CD4-positive, alpha-beta T cell treated with Interleukin-4 for 1 hour (primary cell): Measurements from ENCODE around the gene PABPC1L2A.
"Not testable (repeated sequence)": the region's sequence is repeated elsewhere in the genome, so short reads cannot be mapped to it uniquely, and the experiment has no call there.

Experiments used
- DNase-seq, 2 donors: peaks; one replicate each; pipeline ENCODE4 v3.0.0-alpha.2; 2020 to 2022

Gene PABPC1L2A

GRCh38 chrX:73079024-73079562 lies at the start of gene PABPC1L2A:
PABPC1L2A (minus strand) TSS chrX:73079512; CDS start chrX:73079386, 126 bp downstream.
- DNase-seq = not testable (repeated sequence)

GRCh38 chrX:73127700-73128241 lies 48.5 kb upstream of the PABPC1L2A start:
- peak in 1 of 2 donors; percentile 7 for DNase-seq

DNA sequence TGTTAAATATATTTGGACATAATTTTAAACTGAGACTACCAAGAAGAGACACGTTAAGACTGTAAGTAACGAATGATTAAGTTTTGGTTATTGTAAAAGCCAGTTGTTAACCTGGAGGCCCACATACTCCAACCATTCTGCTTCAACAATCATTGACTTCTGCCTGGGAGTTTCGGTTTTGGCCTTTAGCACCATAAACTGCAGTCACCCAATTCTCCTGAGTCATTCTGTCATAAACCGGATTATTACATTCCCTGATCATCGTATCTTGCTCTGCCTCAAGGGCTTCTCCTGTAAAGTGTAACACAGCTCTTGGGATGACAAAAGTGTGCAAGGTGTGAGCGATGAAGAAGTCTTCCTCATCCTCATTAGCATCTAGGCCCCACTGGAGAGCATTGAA lies 46.9 kb upstream of the PABPC1L2A start:
- no peak for DNase-seq

- DNase-seq = not testable (repeated sequence)
Measured at GRCh38 chrX:73099505-73099904, 20.2 kb upstream of the PABPC1L2A start.

GRCh38 chrX:73086766-73087165 lies 7.5 kb upstream of the PABPC1L2A start:
- DNase-seq = not testable (repeated sequence)

DNA sequence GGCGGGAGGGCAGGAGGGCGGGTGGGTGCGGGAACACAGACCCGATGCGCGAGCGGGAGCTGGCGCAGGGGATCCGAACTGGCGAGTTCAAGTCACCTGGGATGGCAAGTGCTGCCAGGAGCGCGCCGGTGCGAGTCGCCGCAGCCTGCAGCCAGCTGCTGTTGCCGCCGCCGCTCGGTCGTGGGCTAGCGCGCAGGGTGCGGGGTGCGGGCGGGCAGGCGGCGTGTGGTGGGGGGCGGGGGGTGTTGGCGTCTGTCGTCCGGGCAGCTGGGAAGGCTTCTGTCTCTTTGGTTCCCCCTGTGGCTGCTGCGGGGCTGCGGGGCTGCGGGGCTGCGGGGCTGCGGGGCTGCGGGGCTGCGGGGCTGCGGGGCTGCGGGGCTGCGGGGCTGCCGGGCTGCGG lies 572 bp upstream of the PABPC1L2A start:
- DNase-seq = not testable (repeated sequence)

DNA sequence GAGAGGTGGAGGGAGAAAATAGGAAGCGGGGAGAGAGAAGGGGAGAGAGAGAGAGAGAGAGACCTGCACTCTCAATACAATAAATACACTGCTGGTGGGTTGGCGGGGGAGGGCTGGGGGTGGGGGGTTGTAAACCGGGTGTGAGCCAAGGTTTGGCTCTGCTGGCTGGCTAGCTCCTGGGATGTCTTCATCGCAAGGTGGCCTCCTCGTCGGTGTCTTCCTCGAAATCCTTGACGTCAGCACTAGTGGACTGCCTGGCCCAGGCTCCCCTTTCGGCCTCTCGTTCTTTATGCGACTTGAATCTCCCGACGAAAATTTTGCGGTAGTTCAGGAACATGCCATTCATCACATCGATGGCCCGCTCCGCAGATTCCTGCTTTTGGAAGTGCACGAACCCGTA lies 715 bp downstream of the PABPC1L2A start:
- not testable (repeated sequence) for DNase-seq

DNA sequence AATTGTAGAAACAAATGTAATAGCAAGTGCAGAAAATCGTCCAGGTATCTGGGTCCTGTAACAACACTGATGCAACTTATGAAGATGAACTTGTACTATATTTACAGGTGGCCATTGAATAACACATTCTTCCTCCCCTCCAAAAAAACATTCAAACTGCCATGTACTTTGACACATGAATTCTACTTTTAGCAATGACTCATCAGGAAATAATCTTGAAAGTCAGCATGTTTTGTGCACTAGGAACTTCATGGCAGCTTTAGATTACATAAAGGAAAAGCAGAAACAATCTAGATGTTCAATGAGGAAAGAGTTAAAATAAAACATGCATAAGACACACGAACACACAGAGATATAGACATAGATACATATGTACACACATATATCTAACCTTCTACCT lies 2.5 kb downstream of the PABPC1L2A start:
- DNase-seq = no peak

DNA sequence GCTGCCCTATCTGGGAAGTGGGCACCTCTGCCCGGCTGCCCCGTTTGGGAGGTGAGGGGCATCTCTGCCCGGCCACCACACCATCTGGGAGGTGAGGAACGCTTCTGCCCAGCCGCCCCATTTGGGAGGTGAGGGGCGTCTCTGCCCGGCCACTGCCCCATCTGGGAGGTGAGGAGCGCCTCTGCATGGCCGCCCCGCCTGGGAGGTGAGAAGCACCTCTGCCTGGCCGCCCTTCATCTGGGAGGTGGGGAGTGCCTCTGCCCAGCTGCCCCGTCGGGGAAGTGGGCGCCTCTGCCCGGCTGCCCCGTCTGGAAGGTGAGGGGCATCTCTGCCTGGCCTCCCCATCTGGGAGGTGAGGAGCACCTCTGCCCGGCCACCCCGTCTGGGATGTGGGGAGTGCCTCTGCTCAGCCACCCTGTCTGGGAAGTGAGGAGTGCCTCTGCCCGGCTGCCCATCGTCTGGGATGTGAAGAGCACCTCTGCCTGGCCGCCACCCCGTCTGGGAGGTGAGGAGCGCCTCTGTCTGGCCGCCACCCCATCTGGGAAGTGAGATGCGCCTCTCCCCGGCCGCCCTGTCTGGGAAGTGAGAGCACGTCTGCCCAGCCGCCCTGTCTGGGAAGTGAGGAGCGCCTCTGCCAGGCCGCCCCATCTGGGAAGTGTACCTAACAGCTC lies 9.8 kb downstream of the PABPC1L2A start:
- no peak for DNase-seq

DNA sequence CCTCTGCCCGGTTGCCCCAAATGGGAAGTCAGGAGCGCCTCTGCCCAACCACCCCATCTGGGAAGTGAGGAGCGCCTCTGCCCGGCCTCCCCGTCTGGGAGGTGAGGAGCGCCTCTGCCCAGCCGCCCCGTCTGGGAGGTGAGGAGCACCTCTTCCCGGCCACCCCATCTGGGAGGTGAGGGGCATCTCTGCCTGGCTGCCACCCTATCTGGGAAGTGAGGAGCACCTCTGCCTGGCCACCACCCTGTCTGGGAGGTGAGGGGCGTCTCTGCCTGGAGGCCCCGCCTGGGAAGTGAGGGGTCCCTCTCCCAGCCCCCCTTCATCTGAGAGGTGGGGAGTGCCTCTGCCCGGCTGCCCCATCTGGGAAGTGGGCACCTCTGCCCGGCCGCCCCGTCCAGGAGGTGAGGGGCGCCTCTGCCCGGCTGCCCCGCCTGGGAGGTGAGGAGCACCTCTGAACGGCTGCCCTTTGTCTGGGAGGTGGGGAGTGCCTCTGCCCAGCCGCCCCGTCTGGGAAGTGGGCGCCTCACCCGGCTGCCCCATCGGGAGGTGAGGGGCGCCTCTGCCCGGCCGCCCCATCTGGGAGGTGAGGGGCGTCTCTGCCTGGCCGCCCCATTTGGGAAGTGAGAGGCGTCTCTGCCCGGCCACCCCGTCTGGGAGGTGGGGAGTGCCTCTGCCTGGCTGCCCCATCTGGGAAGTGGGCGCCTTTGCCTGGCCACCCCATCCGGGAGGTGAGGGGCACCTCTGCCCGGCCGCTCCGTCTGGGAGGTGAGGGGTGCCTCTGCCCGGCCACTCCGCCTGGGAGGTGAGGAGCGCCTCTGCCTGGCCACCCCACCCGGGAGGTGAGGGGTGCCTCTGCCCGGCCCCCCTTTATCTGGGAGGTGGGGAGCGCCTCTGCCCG lies 10.6 kb downstream of the PABPC1L2A start:
- DNase-seq = no peak

- DNase-seq = not testable (repeated sequence)
Measured at GRCh38 chrX:73067761-73068466, 11.4 kb downstream of the PABPC1L2A start.

- DNase-seq = no peak
Measured at GRCh38 chrX:73028876-73029275, 50.4 kb downstream of the PABPC1L2A start.
